Measurements from ENCODE around the gene MROH9.

- TF ChIP-seq GATA3 (IDR thresholded peaks at IDR 0.05; ENCODE audit: low read depth, low read length) (no peak), GATA2 (IDR thresholded peaks at IDR 0.05; ENCODE audit: low read depth, low read length) (no peak)
These were observed 139.7 kb downstream of the MROH9 start for GRCh38 chr1:171075041-171075440.

All from SH-SY5Y (cell line).